Transverse colon (tissue), 4 donors: Measurements from ENCODE around the gene RAB17. TPM values are rescaled to one million over a fixed set of nuclear protein-coding genes. Genes with fewer than 3 reads are reported as not detected.

Source experiments
- DNase-seq: peaks from one replicate; pipeline ENCODE4 v3.0.0-alpha.2; 2019
- H3K27ac ChIP-seq, 4 donors: fragments of 200-600 bp; sonication (generic); 2 replicates each; pipeline ENCODE4 v1.5.1; 2016 to 2018; ENCODE audit warnings: inconsistent platforms in 4 of 4
- H3K27me3 ChIP-seq: fragments of 200-600 bp; sonication (generic); 2 replicates; pipeline ENCODE4 v1.5.1; 2017; ENCODE audit warnings: inconsistent platforms
- H3K36me3 ChIP-seq, 4 donors: fragments of 200-600 bp; sonication (generic); 2 replicates each; pipeline ENCODE4 v1.5.1; 2017 to 2019; ENCODE audit warnings: inconsistent platforms in 4 of 4
- H3K4me1 ChIP-seq, 4 donors: fragments of 200-600 bp; sonication (generic); 2 replicates each; pipeline ENCODE4 v1.5.1; 2017 to 2020; ENCODE audit warnings: inconsistent platforms in 4 of 4
- H3K4me3 ChIP-seq, 4 donors: fragments of 200-600 bp; sonication (generic); 1 replicate in 1 of 4; 2 replicates in 3 of 4; pipeline versions ENCODE4 v1.5.1 to v1.6.1; 2017 to 2019; ENCODE audit warnings: inconsistent platforms in 4 of 4
- H3K9me3 ChIP-seq, 2 donors: fragments of 200-600 bp; sonication (generic); 2 replicates each; pipeline ENCODE4 v1.5.1; 2017 to 2019; ENCODE audit warnings: inconsistent platforms in 2 of 2
- CTCF ChIP-seq, 5 experiments: fragments of 200-600 bp in 3 of 5; fragments of 450-650 bp in 2 of 5; sonication (generic) in 3 of 5; IDR thresholded peaks; 1 replicate in 2 of 5; 2 replicates in 3 of 5; pipeline ENCODE4 v1.5.1; 2016 to 2017; ENCODE audit warnings: antibody characterized with exemption in 5 of 5, inconsistent platforms in 3 of 5, mild to moderate bottlenecking in 2 of 5, moderate library complexity in 1 of 5
- EP300 ChIP-seq: sonication (generic); formaldehyde crosslinking; IDR thresholded peaks from one replicate; pipeline ENCODE4 v1.6.1; 2017; ENCODE audit warnings: antibody characterized with exemption, low read depth
- POLR2A ChIP-seq: fragments of 450-650 bp; IDR thresholded peaks from one replicate; pipeline ENCODE4 v1.6.1; 2016; ENCODE audit warnings: antibody characterized with exemption, mild to moderate bottlenecking, moderate library complexity
- POLR2AphosphoS5 ChIP-seq, 3 donors: sonication (generic); formaldehyde crosslinking; IDR thresholded peaks; one replicate each; pipeline ENCODE4 v1.6.1; 2016; ENCODE audit warnings: antibody characterized with exemption in 3 of 3
- WGBS, 2 donors: methylation state at CpG; one replicate each; pipeline ENCODE4 v1.1.5; 2018; ENCODE audit warnings: low coverage in 1 of 2; 5-methylcytosine and 5-hydroxymethylcytosine counted together
- in situ Hi-C, 4 donors: fragments of 200-750 bp; cut with MboI; loops; one replicate each; pipeline versions ENCODE4 v1.15.0 to v1.15.1; 2017; ENCODE audit warnings: low sequenced_read_pairs in 3 of 4, low pct_ligation_motif_present in 1 of 4, low pct_unique_long_range_greater_than_20kb in 1 of 4
- intact Hi-C: fragments of 100-400 bp; cut with DNase I; formaldehyde crosslinking; loops from one replicate; pipeline ENCODE4 v1.15.1; 2023; ENCODE audit warnings: low total_unique reads
- total RNA-seq, 4 donors: library from RNA; depleted of rRNA; stranded (reverse); fragments of >200 nt; gene quantifications; one replicate each; pipeline ENCODE4 v1.1.0, GENCODE V29; 2016

The RAB17 gene
- total RNA-seq, 4 donors from 2014 or later, result 25.1 to 104 (median 65.6) TPM

- H3K36me3 ChIP-seq, result no peaks in the 10 kb centered on the region
- H3K4me1 ChIP-seq, result peaks cover 9 to 22% (median 13%) of the 10 kb centered on the region in 4 donors
- no peak for DNase-seq
- in situ Hi-C loops (no loop called here), intact Hi-C loops (no loop called here)
- H3K4me3 ChIP-seq, result no peak overlapping the region
- no peaks in the 10 kb centered on the region for H3K9me3 ChIP-seq
- 88 to 95% methylated on average over 8 to 14 of the region's 14 CpGs for WGBS, 2 donors
- TF ChIP-seq POLR2AphosphoS5 (IDR thresholded peaks at IDR 0.05), result no peak
- no peak for TF ChIP-seq POLR2A
- TF ChIP-seq EP300, result no peak
- TF ChIP-seq CTCF (IDR thresholded peaks at IDR 0.05), result no peak
- H3K27me3 ChIP-seq, result peaks cover 22% of the 10 kb centered on the region
- no peak overlapping the region for H3K27ac ChIP-seq
These were observed 40.7 kb upstream of the RAB17 start for GRCh38 chr2:237631007-237631785.

GRCh38 chr2:237630216-237631000, 39.9 kb upstream of the RAB17 start:
- in situ Hi-C loops (no loop called here), intact Hi-C loops (no loop called here)
- H3K36me3 ChIP-seq, result no peaks in the 10 kb centered on the region
- H3K27ac ChIP-seq, result no peak overlapping the region
- TF ChIP-seq EP300, result no peak
- TF ChIP-seq POLR2AphosphoS5 (IDR thresholded peaks at IDR 0.05), result no peak
- peaks cover 9 to 22% (median 13%) of the 10 kb centered on the region in 4 donors for H3K4me1 ChIP-seq
- 83 to 93% methylated on average over 5 to 10 of the region's 12 CpGs for WGBS, 2 donors
- DNase-seq, result no peak
- no peak overlapping the region for H3K4me3 ChIP-seq
- H3K9me3 ChIP-seq, result no peaks in the 10 kb centered on the region
- H3K27me3 ChIP-seq, result peaks cover 24% of the 10 kb centered on the region

- no peak for DNase-seq
- in situ Hi-C loops (no loop called here), intact Hi-C loops (loop anchor here (5.0 to 10.0 kb wide), 2 partner anchors 33 to 115 kb away; no protein-coding TSS in a partner anchor)
- H3K4me1 ChIP-seq, result peaks cover 9 to 22% (median 13%) of the 10 kb centered on the region in 4 donors
- H3K4me3 ChIP-seq, result no peak overlapping the region
- H3K9me3 ChIP-seq, result no peaks in the 10 kb centered on the region
- no peak overlapping the region for H3K27ac ChIP-seq
- WGBS, 2 donors, result 81 to 84% methylated on average over 4 to 8 of the region's 8 CpGs
- H3K36me3 ChIP-seq, result no peaks in the 10 kb centered on the region
- TF ChIP-seq CTCF (IDR thresholded peaks at IDR 0.05) (no peak), EP300 (no peak), POLR2A (no peak), POLR2AphosphoS5 (IDR thresholded peaks at IDR 0.05) (no peak)
- H3K27me3 ChIP-seq, result peaks cover 24% of the 10 kb centered on the region
These were observed 39.2 kb upstream of the RAB17 start for GRCh38 chr2:237629739-237630138.

- no peaks in the 10 kb centered on the region for H3K9me3 ChIP-seq
- H3K4me1 ChIP-seq, result peaks cover 9 to 22% (median 13%) of the 10 kb centered on the region in 4 donors
- H3K4me3 ChIP-seq, result no peak overlapping the region
- in situ Hi-C loops, result no loop called here
- H3K27me3 ChIP-seq, result peaks cover 24% of the 10 kb centered on the region
- DNase-seq, result no peak
- 81 to 96% methylated on average over 1 of the region's 1 CpG for WGBS, 2 donors
- no peaks in the 10 kb centered on the region for H3K36me3 ChIP-seq
- intact Hi-C loops, result loop anchor here (5.0 to 10.0 kb wide), 2 partner anchors 33 to 116 kb away; no protein-coding TSS in a partner anchor
- no peak for TF ChIP-seq POLR2AphosphoS5 (IDR thresholded peaks at IDR 0.05)
- no peak for TF ChIP-seq POLR2A
- no peak for TF ChIP-seq CTCF (IDR thresholded peaks at IDR 0.05)
- TF ChIP-seq EP300, result no peak
- H3K27ac ChIP-seq, result no peak overlapping the region
These were observed 38.6 kb upstream of the RAB17 start for GRCh38 chr2:237629188-237629534.
